GM23248 (cell line): ENCODE results near the gene FERMT3.

Experiments used
- EZH2 ChIP-seq: fragments of 200-600 bp; sonication (generic); IDR thresholded peaks from 2 replicates; pipeline ENCODE4 v1.6.1; 2018; ENCODE audit warnings: antibody characterized with exemption, mild to moderate bottlenecking; ENCODE audit not compliant: insufficient read depth, poor library complexity, severe bottlenecking
- EZH2phosphoT487 ChIP-seq: fragments of 200-600 bp; sonication (generic); IDR thresholded peaks from 2 replicates; pipeline ENCODE4 v1.6.1; 2018; ENCODE audit warnings: antibody characterized with exemption, moderate library complexity, mild to moderate bottlenecking, low read depth; ENCODE audit not compliant: insufficient read depth

DNA sequence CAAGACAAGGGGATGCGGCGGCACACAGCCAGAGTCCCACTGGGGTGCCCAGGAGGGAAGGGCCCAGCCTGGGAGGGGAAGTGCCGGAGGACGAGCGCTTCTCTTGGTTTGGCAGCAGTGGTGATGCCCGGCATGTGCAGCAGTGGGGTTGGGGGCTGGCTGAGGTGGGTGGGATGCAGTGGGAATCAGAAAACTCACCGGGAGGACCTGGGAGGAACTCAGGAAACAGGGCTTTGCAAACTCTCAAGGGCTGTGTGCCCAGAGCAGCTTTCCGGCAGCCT lies 3.0 kb downstream of the FERMT3 start:
- TF ChIP-seq EZH2: no peak
- no peak for TF ChIP-seq EZH2phosphoT487
